ENCODE data around the gene TNFRSF11A. TPM values are rescaled to one million over a fixed set of nuclear protein-coding genes. Genes with fewer than 3 reads are reported as not detected.

Gene TNFRSF11A
- total RNA-seq, 1 donor = 1.1 TPM

GRCh38 chr18:62384610-62385097 lies 59.5 kb downstream of the TNFRSF11A start:
- TF ChIP-seq, protein P1, sequence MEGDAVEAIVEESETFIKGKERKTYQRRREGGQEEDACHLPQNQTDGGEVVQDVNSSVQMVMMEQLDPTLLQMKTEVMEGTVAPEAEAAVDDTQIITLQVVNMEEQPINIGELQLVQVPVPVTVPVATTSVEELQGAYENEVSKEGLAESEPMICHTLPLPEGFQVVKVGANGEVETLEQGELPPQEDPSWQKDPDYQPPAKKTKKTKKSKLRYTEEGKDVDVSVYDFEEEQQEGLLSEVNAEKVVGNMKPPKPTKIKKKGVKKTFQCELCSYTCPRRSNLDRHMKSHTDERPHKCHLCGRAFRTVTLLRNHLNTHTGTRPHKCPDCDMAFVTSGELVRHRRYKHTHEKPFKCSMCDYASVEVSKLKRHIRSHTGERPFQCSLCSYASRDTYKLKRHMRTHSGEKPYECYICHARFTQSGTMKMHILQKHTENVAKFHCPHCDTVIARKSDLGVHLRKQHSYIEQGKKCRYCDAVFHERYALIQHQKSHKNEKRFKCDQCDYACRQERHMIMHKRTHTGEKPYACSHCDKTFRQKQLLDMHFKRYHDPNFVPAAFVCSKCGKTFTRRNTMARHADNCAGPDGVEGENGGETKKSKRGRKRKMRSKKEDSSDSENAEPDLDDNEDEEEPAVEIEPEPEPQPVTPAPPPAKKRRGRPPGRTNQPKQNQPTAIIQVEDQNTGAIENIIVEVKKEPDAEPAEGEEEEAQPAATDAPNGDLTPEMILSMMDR (IDR thresholded peaks at IDR 0.05; ENCODE audit: insufficient read depth, low read length) = no peak
- peak overlapping the region; percentile 55 for H3K4me3 ChIP-seq (ENCODE audit: low read depth, low read length)
- DNase-seq (ENCODE audit: low read depth) = peak; percentile 20

- DNase-seq (ENCODE audit: low read depth) = no peak
- TF ChIP-seq, protein P1 (IDR thresholded peaks at IDR 0.05; ENCODE audit: insufficient read depth, low read length) = no peak
- no peak overlapping the region for H3K4me3 ChIP-seq (ENCODE audit: low read depth, low read length)
These were observed 61.0 kb downstream of the TNFRSF11A start for GRCh38 chr18:62386091-62386490.

DNA sequence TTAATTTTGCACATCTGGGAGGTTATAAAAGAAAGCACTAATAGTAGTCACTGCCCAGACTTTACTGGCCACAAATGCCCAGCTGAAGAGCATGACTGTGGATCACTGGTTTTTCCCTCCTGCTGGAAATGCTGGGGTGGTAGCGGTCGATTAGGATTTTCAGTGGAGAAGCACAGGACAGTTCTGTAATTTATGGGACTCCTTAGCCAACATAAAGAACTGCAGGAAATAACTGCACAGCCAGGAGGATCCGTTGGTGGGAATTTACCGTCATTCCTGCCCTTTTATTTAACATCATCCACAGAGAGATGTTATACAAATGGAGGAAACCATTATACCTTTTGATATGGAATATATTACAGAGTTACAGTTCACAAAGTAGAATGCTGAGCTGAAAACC lies 61.5 kb downstream of the TNFRSF11A start:
- H3K4me3 ChIP-seq (ENCODE audit: low read depth, low read length) = no peak overlapping the region
- no peak for DNase-seq (ENCODE audit: low read depth)
- TF ChIP-seq, protein P1 (IDR thresholded peaks at IDR 0.05; ENCODE audit: insufficient read depth, low read length) = no peak

- TF ChIP-seq, protein P1 (IDR thresholded peaks at IDR 0.05; ENCODE audit: insufficient read depth, low read length) = no peak
- no peak overlapping the region for H3K4me3 ChIP-seq (ENCODE audit: low read depth, low read length)
- no peak for DNase-seq (ENCODE audit: low read depth)
These were observed 62.1 kb downstream of the TNFRSF11A start for GRCh38 chr18:62387257-62387656.

- DNase-seq (ENCODE audit: low read depth) = peak; percentile 39
- TF ChIP-seq, protein P1 (IDR thresholded peaks at IDR 0.05; ENCODE audit: insufficient read depth, low read length) = no peak
- no peak overlapping the region for H3K4me3 ChIP-seq (ENCODE audit: low read depth, low read length)
These were observed 64.0 kb downstream of the TNFRSF11A start for GRCh38 chr18:62388855-62389760.

DNA sequence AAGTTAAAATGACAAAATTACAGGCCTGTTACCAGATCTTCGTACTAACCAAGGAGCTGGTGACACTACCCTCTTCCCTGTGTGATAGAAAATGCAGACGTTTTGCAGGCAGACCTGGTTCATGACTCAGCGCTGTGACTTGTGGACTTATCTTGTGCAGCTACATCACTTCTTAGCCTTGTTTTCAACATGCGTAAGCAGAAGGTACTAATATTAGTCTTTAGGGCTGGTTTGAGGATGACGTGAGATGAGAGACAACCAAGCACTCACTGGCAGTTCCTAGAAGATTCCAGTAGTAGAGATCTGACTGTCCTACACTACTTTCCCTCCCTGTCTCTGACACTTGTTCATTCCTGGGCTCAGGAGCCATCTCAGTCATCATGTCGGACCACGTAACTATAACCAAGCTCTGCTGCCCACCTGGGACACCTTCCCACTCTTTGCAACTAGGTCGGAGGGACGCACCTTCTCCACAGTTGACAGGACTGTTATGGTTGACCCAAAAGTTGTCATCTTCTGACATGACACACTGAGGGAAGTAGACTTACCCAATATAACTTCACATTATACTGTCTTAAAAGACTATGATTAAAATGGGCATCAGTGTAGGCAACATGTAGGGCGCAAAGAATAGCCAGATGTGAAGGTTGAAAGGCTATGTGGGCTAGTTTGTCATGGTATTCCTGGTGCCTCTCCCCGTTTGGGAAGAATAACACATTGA lies 64.8 kb downstream of the TNFRSF11A start:
- no peak overlapping the region for H3K4me3 ChIP-seq (ENCODE audit: low read depth, low read length)
- peak; percentile 63 for DNase-seq (ENCODE audit: low read depth)
- TF ChIP-seq, protein P1 (IDR thresholded peaks at IDR 0.05; ENCODE audit: insufficient read depth, low read length) = no peak
